ENCODE data around the gene HDAC10.

HDAC10 gene

GRCh38 chr22:50250555-50251476 lies at the start of gene HDAC10:
TSS of gene HDAC10 (minus strand) at chr22:50251265. CDS start at chr22:50251032, 233 bp downstream.
- H3K27me3 Mint-ChIP-seq, result no peaks in the 10 kb centered on the region
- peak within 1 kb of the TSS; percentile 82 for H3K4me3 Mint-ChIP-seq
- no peak within 1 kb of the TSS for H3K27ac Mint-ChIP-seq
- H3K9me3 Mint-ChIP-seq, result no peaks in the 10 kb centered on the region
- peaks cover 14% of the 10 kb centered on the region for H3K4me1 Mint-ChIP-seq
- no peaks in the 10 kb centered on the region for H3K36me3 Mint-ChIP-seq (ENCODE audit: low read depth)
- ATAC-seq, result peak; percentile 79
- peak; percentile 88 for DNase-seq

- no peak overlapping the region for H3K27ac Mint-ChIP-seq
- H3K4me3 Mint-ChIP-seq, result no peak overlapping the region
- H3K9me3 Mint-ChIP-seq, result no peaks in the 10 kb centered on the region
- ATAC-seq (no peak), DNase-seq (no peak)
- H3K27me3 Mint-ChIP-seq, result no peaks in the 10 kb centered on the region
- no peaks in the 10 kb centered on the region for H3K36me3 Mint-ChIP-seq (ENCODE audit: low read depth)
- H3K4me1 Mint-ChIP-seq, result peaks cover 7% of the 10 kb centered on the region
Observed at GRCh38 chr22:50300620-50301257, 49.7 kb upstream of the HDAC10 start.

GRCh38 chr22:50299785-50300619 lies 48.9 kb upstream of the HDAC10 start:
- Mint-ChIP-seq H3K36me3 (ENCODE audit: low read depth) (no peaks in the 10 kb centered on the region), H3K4me1 (peaks cover 7% of the 10 kb centered on the region), H3K4me3 (no peak overlapping the region), H3K9me3 (no peaks in the 10 kb centered on the region), H3K27me3 (no peaks in the 10 kb centered on the region), H3K27ac (no peak overlapping the region)
- DNase-seq, result no peak
- no peak for ATAC-seq

GRCh38 chr22:50298937-50299784 lies 48.1 kb upstream of the HDAC10 start:
- Mint-ChIP-seq H3K9me3 (no peaks in the 10 kb centered on the region), H3K4me1 (peaks cover 5% of the 10 kb centered on the region), H3K27ac (no peak overlapping the region), H3K27me3 (no peaks in the 10 kb centered on the region), H3K36me3 (ENCODE audit: low read depth) (no peaks in the 10 kb centered on the region), H3K4me3 (no peak overlapping the region)
- no peak for ATAC-seq
- no peak for DNase-seq

- no peaks in the 10 kb centered on the region for H3K9me3 Mint-ChIP-seq
- H3K27me3 Mint-ChIP-seq, result no peaks in the 10 kb centered on the region
- no peaks in the 10 kb centered on the region for H3K36me3 Mint-ChIP-seq (ENCODE audit: low read depth)
- H3K27ac Mint-ChIP-seq, result no peak overlapping the region
- no peak for DNase-seq
- no peak for ATAC-seq
- H3K4me3 Mint-ChIP-seq, result no peak overlapping the region
- H3K4me1 Mint-ChIP-seq, result peaks cover 3% of the 10 kb centered on the region
Observed at GRCh38 chr22:50298266-50298637, 47.2 kb upstream of the HDAC10 start.

- Mint-ChIP-seq H3K4me1 (peaks cover 7% of the 10 kb centered on the region), H3K36me3 (ENCODE audit: low read depth) (no peaks in the 10 kb centered on the region), H3K27ac (no peak overlapping the region), H3K27me3 (peaks cover 3% of the 10 kb centered on the region), H3K9me3 (no peaks in the 10 kb centered on the region), H3K4me3 (no peak overlapping the region)
- no peak for ATAC-seq
- DNase-seq, result no peak
Observed at GRCh38 chr22:50297510-50298265, 46.6 kb upstream of the HDAC10 start.

GRCh38 chr22:50296658-50297490 lies 45.8 kb upstream of the HDAC10 start:
- Mint-ChIP-seq H3K4me3 (no peak overlapping the region), H3K27ac (no peak overlapping the region), H3K4me1 (peaks cover 14% of the 10 kb centered on the region), H3K36me3 (ENCODE audit: low read depth) (no peaks in the 10 kb centered on the region), H3K27me3 (peaks cover 6% of the 10 kb centered on the region), H3K9me3 (no peaks in the 10 kb centered on the region)
- ATAC-seq, result no peak
- DNase-seq, result no peak

GRCh38 chr22:50294319-50294656 lies 43.2 kb upstream of the HDAC10 start:
- peaks cover 14% of the 10 kb centered on the region for H3K4me1 Mint-ChIP-seq
- no peaks in the 10 kb centered on the region for H3K36me3 Mint-ChIP-seq (ENCODE audit: low read depth)
- H3K4me3 Mint-ChIP-seq, result peak overlapping the region; percentile 42
- no peaks in the 10 kb centered on the region for H3K9me3 Mint-ChIP-seq
- H3K27ac Mint-ChIP-seq, result no peak overlapping the region
- H3K27me3 Mint-ChIP-seq, result peaks cover 6% of the 10 kb centered on the region
- ATAC-seq (no peak), DNase-seq (no peak)

- peak overlapping the region; percentile 42 for H3K4me3 Mint-ChIP-seq
- H3K27ac Mint-ChIP-seq, result no peak overlapping the region
- peaks cover 6% of the 10 kb centered on the region for H3K27me3 Mint-ChIP-seq
- peak; percentile 46 for DNase-seq
- no peaks in the 10 kb centered on the region for H3K36me3 Mint-ChIP-seq (ENCODE audit: low read depth)
- peaks cover 14% of the 10 kb centered on the region for H3K4me1 Mint-ChIP-seq
- peak; percentile 37 for ATAC-seq
- H3K9me3 Mint-ChIP-seq, result no peaks in the 10 kb centered on the region
Observed at GRCh38 chr22:50293441-50294318, 42.6 kb upstream of the HDAC10 start.

- Mint-ChIP-seq H3K36me3 (ENCODE audit: low read depth) (no peaks in the 10 kb centered on the region), H3K4me1 (peaks cover 14% of the 10 kb centered on the region), H3K27ac (peak overlapping the region; percentile 15), H3K9me3 (no peaks in the 10 kb centered on the region), H3K27me3 (peaks cover 6% of the 10 kb centered on the region), H3K4me3 (peak overlapping the region; percentile 70)
- peak; percentile 42 for DNase-seq
- ATAC-seq, result peak; percentile 36
Observed at GRCh38 chr22:50292643-50293440, 41.8 kb upstream of the HDAC10 start.

GRCh38 chr22:50289942-50290630 lies 39.0 kb upstream of the HDAC10 start:
- DNase-seq (no peak), ATAC-seq (no peak)
- Mint-ChIP-seq H3K9me3 (no peaks in the 10 kb centered on the region), H3K4me3 (no peak overlapping the region), H3K27me3 (peaks cover 6% of the 10 kb centered on the region), H3K4me1 (peaks cover 14% of the 10 kb centered on the region), H3K27ac (no peak overlapping the region), H3K36me3 (ENCODE audit: low read depth) (no peaks in the 10 kb centered on the region)

Measured in activated naive CD8-positive, alpha-beta T cell treated with anti-CD3 and anti-CD28 coated beads, Interleukin-2, amount 50 U/mL, for 24 hours (primary cell).